A673 (cell line): ENCODE measurements around the gene CFAP97D2.

Experiments
- EZH2 ChIP-seq: fragments of 200-600 bp; sonication (generic); IDR thresholded peaks from 2 replicates; pipeline ENCODE4 v1.6.1; 2017; ENCODE audit warnings: borderline replicate concordance, low read depth, mild to moderate bottlenecking, mixed read lengths, antibody characterized with exemption, low read length; ENCODE audit not compliant: poor library complexity, severe bottlenecking
- TF ChIP-seq, protein P1 (sequence below): fragments of 300-800, 200-600 bp; sonication (generic); conservative IDR thresholded peaks from 2 replicates; pipeline ENCODE4 v1.5.1; 2017; ENCODE audit warnings: low read depth, mild to moderate bottlenecking, antibody characterized with exemption, low read length, moderate library complexity, mixed read lengths

DNA sequence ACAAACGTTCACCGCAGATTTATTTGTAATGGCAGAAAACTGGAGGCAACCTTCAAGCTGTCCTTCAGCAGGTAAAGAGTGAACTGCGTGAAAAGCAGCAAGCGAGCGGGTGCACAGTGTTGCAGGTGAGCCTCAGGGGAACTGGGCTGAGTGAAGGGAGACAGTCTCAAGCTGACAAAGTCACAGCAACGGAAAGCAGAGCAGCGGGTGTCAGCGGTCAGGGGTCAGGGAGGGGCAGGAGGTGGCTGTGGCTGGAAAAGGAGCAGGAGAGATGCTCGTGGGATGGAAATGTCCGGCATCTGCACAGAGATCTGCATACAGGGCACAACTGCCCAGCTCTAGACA is 38.2 kb upstream of the CFAP97D2 start:
- TF ChIP-seq, protein P1, sequence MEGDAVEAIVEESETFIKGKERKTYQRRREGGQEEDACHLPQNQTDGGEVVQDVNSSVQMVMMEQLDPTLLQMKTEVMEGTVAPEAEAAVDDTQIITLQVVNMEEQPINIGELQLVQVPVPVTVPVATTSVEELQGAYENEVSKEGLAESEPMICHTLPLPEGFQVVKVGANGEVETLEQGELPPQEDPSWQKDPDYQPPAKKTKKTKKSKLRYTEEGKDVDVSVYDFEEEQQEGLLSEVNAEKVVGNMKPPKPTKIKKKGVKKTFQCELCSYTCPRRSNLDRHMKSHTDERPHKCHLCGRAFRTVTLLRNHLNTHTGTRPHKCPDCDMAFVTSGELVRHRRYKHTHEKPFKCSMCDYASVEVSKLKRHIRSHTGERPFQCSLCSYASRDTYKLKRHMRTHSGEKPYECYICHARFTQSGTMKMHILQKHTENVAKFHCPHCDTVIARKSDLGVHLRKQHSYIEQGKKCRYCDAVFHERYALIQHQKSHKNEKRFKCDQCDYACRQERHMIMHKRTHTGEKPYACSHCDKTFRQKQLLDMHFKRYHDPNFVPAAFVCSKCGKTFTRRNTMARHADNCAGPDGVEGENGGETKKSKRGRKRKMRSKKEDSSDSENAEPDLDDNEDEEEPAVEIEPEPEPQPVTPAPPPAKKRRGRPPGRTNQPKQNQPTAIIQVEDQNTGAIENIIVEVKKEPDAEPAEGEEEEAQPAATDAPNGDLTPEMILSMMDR, result no peak
- no peak for TF ChIP-seq EZH2
